ENCODE measurements around the gene ATP13A3. TPM values are rescaled to one million over a fixed set of nuclear protein-coding genes. Genes with fewer than 3 reads are reported as not detected.

ATP13A3 gene
- total RNA-seq, 4 donors from 2014 or later, result 84.6 to 106 (median 101) TPM

- H3K36me3 ChIP-seq, result no peaks in the 10 kb centered on the region
- no peak overlapping the region for H3K27ac ChIP-seq
- H3K4me1 ChIP-seq, result no peaks in the 10 kb centered on the region
- TF ChIP-seq POLR2A (IDR thresholded peaks at IDR 0.05), result no peak
- no peak for DNase-seq (ENCODE audit: low spot score in 2 of 2)
- no peaks in the 10 kb centered on the region for H3K27me3 ChIP-seq
- no peak overlapping the region for H3K4me3 ChIP-seq
- H3K9me3 ChIP-seq, result no peaks in the 10 kb centered on the region
- 53 to 73% methylated on average over 6 of the region's 6 CpGs for WGBS, 2 donors
These were observed 30.5 kb upstream of the ATP13A3 start for GRCh38 chr3:194517333-194517732.

- Histone ChIP-seq H3K4me3 (no peak overlapping the region), H3K27ac (no peak overlapping the region), H3K9me3 (no peaks in the 10 kb centered on the region), H3K27me3 (no peaks in the 10 kb centered on the region), H3K4me1 (no peaks in the 10 kb centered on the region), H3K36me3 (no peaks in the 10 kb centered on the region)
- TF ChIP-seq POLR2A (IDR thresholded peaks at IDR 0.05) (no peak), EP300 (IDR thresholded peaks at IDR 0.05) (no peak)
- TF ChIP-seq, protein P1, sequence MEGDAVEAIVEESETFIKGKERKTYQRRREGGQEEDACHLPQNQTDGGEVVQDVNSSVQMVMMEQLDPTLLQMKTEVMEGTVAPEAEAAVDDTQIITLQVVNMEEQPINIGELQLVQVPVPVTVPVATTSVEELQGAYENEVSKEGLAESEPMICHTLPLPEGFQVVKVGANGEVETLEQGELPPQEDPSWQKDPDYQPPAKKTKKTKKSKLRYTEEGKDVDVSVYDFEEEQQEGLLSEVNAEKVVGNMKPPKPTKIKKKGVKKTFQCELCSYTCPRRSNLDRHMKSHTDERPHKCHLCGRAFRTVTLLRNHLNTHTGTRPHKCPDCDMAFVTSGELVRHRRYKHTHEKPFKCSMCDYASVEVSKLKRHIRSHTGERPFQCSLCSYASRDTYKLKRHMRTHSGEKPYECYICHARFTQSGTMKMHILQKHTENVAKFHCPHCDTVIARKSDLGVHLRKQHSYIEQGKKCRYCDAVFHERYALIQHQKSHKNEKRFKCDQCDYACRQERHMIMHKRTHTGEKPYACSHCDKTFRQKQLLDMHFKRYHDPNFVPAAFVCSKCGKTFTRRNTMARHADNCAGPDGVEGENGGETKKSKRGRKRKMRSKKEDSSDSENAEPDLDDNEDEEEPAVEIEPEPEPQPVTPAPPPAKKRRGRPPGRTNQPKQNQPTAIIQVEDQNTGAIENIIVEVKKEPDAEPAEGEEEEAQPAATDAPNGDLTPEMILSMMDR (IDR thresholded peaks at IDR 0.05), result no peak
- 49 to 55% methylated on average over 4 of the region's 4 CpGs for WGBS, 2 donors
- DNase-seq (ENCODE audit: low spot score in 2 of 2), result no peak
These were observed 27.8 kb upstream of the ATP13A3 start for GRCh38 chr3:194514626-194515025.

DNA sequence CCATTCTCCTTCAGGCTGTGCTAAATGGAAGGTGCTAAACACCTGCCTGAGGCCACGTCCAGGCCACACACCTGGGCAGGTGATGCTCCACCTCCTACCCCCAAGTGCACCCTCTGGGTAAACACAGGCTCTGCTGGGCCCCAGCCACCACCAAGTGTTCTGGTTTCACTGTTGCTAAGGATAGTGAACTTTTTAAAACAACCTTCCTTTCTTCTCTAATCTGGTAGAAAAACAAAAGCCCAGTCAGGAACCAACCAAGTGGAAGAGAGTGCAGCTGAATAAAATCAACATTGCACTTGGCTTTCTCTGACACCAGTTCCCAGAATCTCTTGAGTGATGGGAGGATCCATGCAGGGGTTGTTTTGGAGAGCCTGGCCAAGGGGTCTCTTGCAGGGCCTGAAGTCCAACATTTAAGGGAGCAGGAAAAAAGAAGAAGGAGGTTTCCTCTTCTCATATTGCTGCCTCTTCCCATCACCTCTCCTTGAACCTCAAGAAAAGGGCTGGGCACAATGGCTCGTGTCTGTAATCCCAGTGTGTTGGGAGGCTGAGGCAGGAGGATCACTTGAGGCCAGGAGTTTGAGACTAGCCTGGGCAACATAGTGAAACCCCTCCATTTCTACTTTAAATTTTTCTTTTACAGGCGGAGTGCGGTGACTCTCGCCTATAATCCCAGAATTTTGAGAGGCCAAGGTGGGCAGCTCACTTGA lies 26.2 kb upstream of the ATP13A3 start:
- no peak overlapping the region for H3K4me3 ChIP-seq
- WGBS, 2 donors, result 80 to 84% methylated on average over 5 of the region's 5 CpGs

GRCh38 chr3:194508491-194509453 lies 22.0 kb upstream of the ATP13A3 start:
- Histone ChIP-seq H3K36me3 (no peaks in the 10 kb centered on the region), H3K27me3 (no peaks in the 10 kb centered on the region), H3K9me3 (no peaks in the 10 kb centered on the region), H3K27ac (peak overlapping the region in 1 of 4 donors; percentile 41), H3K4me1 (peaks cover 0 to 20% (median 3%) of the 10 kb centered on the region in 4 donors), H3K4me3 (no peak overlapping the region)
- 59 to 62% methylated on average over 14 of the region's 14 CpGs for WGBS, 2 donors
- TF ChIP-seq EP300 (IDR thresholded peaks at IDR 0.05), result peak in 1 of 2 donors; percentile 27
- TF ChIP-seq, protein P1 (IDR thresholded peaks at IDR 0.05), result no peak
- no peak for DNase-seq (ENCODE audit: low spot score in 2 of 2)

More for the DNA sequence above, 26.2 kb upstream of the ATP13A3 start:
- H3K4me1 ChIP-seq, result peaks cover 0 to 10% (median 3%) of the 10 kb centered on the region in 4 donors
- H3K27ac ChIP-seq, result no peak overlapping the region
- H3K27me3 ChIP-seq, result no peaks in the 10 kb centered on the region
- no peaks in the 10 kb centered on the region for H3K9me3 ChIP-seq
- no peak for DNase-seq (ENCODE audit: low spot score in 2 of 2)
- TF ChIP-seq EP300 (IDR thresholded peaks at IDR 0.05), result no peak
- no peaks in the 10 kb centered on the region for H3K36me3 ChIP-seq

DNA sequence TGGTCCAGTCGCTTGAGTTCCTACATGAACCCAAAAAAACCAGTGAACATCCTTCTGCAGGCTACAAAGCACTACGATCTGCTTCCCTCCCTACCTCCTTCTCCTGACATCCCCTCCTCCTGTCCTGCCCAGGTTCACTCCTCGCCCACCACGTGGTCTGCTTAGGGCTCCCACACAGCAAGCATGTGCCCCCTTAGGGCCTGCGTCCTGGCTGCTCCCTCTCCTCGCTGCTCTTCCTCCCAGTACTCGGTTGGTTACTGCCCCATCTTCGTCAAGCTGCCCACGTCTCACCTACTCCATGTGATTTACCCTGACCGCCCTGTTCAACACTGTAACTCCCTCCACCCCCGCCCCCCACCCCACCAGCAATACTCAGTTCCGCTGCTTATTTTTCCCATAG lies 20.8 kb upstream of the ATP13A3 start:
- H3K36me3 ChIP-seq, result no peaks in the 10 kb centered on the region
- peaks cover 0 to 20% (median 3%) of the 10 kb centered on the region in 4 donors for H3K4me1 ChIP-seq
- H3K9me3 ChIP-seq, result no peaks in the 10 kb centered on the region
- no peak overlapping the region for H3K27ac ChIP-seq
- H3K4me3 ChIP-seq, result no peak overlapping the region
- H3K27me3 ChIP-seq, result no peaks in the 10 kb centered on the region
- 89 to 93% methylated on average over 12 of the region's 12 CpGs for WGBS, 2 donors
- no peak for TF ChIP-seq POLR2A (IDR thresholded peaks at IDR 0.05)
- no peak for TF ChIP-seq EP300 (IDR thresholded peaks at IDR 0.05)
- no peak for DNase-seq (ENCODE audit: low spot score in 2 of 2)

DNA sequence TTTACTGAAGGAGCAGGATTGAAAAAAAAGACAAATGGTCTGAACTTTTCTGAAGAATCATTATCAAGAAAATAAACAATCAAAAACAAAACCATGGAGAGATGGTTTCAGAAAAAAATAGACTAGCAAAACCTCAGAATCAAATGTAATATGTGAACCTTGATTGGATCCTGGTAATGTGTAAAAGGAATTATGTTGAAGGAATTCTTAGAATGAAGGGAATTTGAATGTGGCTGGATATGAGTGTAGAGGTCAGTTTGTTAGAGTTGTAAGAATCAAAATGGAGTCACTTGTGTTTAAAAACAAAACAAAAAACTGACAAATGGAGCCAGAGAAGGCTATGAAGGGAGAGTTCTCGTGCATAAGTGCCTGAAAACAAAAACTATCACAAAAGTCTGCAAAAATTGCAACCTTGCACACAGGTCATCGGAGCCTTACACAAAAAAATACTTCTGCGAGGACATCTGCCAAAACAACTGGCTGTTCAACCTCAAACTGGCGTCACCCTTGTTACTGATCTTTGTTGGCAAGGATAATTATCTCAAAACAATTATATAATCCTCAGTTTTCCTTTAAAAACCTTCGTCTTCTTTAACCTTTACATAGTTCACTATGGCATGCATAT lies 19.1 kb upstream of the ATP13A3 start:
- Histone ChIP-seq H3K4me1 (peaks cover 0 to 20% (median 3%) of the 10 kb centered on the region in 4 donors), H3K36me3 (no peaks in the 10 kb centered on the region), H3K9me3 (no peaks in the 10 kb centered on the region), H3K27ac (peak overlapping the region in 1 of 4 donors; percentile 48), H3K27me3 (no peaks in the 10 kb centered on the region), H3K4me3 (no peak overlapping the region)
- TF ChIP-seq EP300 (IDR thresholded peaks at IDR 0.05) (peak in 1 of 2 donors; percentile 25), POLR2A (IDR thresholded peaks at IDR 0.05) (no peak)
- TF ChIP-seq, protein P1 (IDR thresholded peaks at IDR 0.05), result no peak
- no peak for DNase-seq (ENCODE audit: low spot score in 2 of 2)
- 40 to 43% methylated on average over 5 of the region's 5 CpGs for WGBS, 2 donors
